PC-3 (cell line): Measurements from ENCODE around the gene BSN. TPM values are rescaled to one million over a fixed set of nuclear protein-coding genes. Genes with fewer than 3 reads are reported as not detected.

Experiments used
- ATAC-seq: fragments of 200-7000 bp; cut with Tn5 transposase; 2 replicates; pipeline ENCODE4 v1.9.1; 2020; ENCODE audit warnings: mild to moderate bottlenecking, moderate library complexity
- BruUV-seq: library from RNA; stranded (reverse); fragments of 400-500 nt; replicated peaks from 2 replicates; lab custom pipeline; 2021; lab: Mats Ljungman, UMichigan
- CTCF ChIA-PET: fragments of 300-600 bp; sonication (Branson Sonifier 250); formaldehyde crosslinking; loops from one replicate; lab custom pipeline; 2022; ENCODE audit warnings: antibody characterized with exemption; lab: Charles Lee
- POLR2A ChIA-PET: fragments of 300-600 bp; sonication (Branson Sonifier 250); formaldehyde crosslinking; loops from one replicate; lab custom pipeline; 2022; ENCODE audit warnings: antibody characterized with exemption; ENCODE audit not compliant: unreplicated experiment; lab: Charles Lee
- DNase-seq: peaks from one replicate; pipeline ENCODE4 v3.0.0-alpha.2; 2015
- H2AFZ ChIP-seq: fragments of 300-600 bp; sonication (generic); 2 replicates; pipeline ENCODE4 v1.6.0; 2016; ENCODE audit warnings: antibody characterized with exemption, low read length
- H3F3A ChIP-seq: fragments of 300-600 bp; sonication (generic); one replicate; pipeline ENCODE4 v1.6.0; 2017; ENCODE audit warnings: antibody characterized with exemption, low read length, control low read depth, mild to moderate bottlenecking; ENCODE audit not compliant: unreplicated experiment
- H3K27ac ChIP-seq: fragments of 300-600 bp; sonication (generic); 2 replicates; pipeline ENCODE4 v1.5.1; 2016; ENCODE audit warnings: mild to moderate bottlenecking, low read length
- H3K27me3 ChIP-seq: fragments of 300-600 bp; sonication (generic); 2 replicates; pipeline ENCODE4 v1.6.1; 2016; ENCODE audit warnings: low read length, mixed read lengths
- H3K36me3 ChIP-seq: fragments of 300-600 bp; sonication (generic); 2 replicates; pipeline ENCODE4 v1.6.1; 2016; ENCODE audit warnings: low read depth, mixed run types, low read length, mixed read lengths
- H3K4me1 ChIP-seq: fragments of 300-600 bp; sonication (generic); 2 replicates; pipeline ENCODE4 v1.5.1; 2016; ENCODE audit warnings: low read length; ENCODE audit not compliant: insufficient read depth
- H3K4me2 ChIP-seq: fragments of 300-600 bp; sonication (generic); 2 replicates; pipeline ENCODE4 v1.6.0; 2016; ENCODE audit warnings: low read length
- H3K4me3 ChIP-seq: fragments of 300-600 bp; sonication (generic); 2 replicates; pipeline ENCODE4 v1.5.1; 2016; ENCODE audit warnings: mild to moderate bottlenecking, low read length, mixed read lengths
- H3K79me2 ChIP-seq: fragments of 300-600 bp; sonication (generic); 2 replicates; pipeline ENCODE4 v1.6.1; 2017; ENCODE audit warnings: low read length, mixed read lengths
- H3K9ac ChIP-seq: fragments of 300-600 bp; sonication (generic); 2 replicates; pipeline ENCODE4 v1.6.0; 2016; ENCODE audit warnings: mild to moderate bottlenecking, low read length
- H3K9me2 ChIP-seq: fragments of 300-600 bp; sonication (generic); replicated peaks from 2 replicates; pipeline ENCODE4 v1.6.1; 2016; ENCODE audit warnings: mixed run types, low read length, mixed read lengths
- H3K9me3 ChIP-seq: fragments of 300-600 bp; sonication (generic); 2 replicates; pipeline ENCODE4 v1.6.1; 2016; ENCODE audit warnings: low read length, mixed read lengths
- H4K20me1 ChIP-seq: fragments of 300-600 bp; sonication (generic); 2 replicates; pipeline ENCODE4 v1.6.1; 2016; ENCODE audit warnings: low read length, mixed read lengths
- EZH2 ChIP-seq: fragments of 300-600 bp; sonication (generic); IDR thresholded peaks from one replicate; pipeline ENCODE4 v1.6.1; 2017; ENCODE audit warnings: antibody characterized with exemption, mild to moderate bottlenecking, low read length; ENCODE audit not compliant: unreplicated experiment
- EZH2phosphoT487 ChIP-seq: fragments of 300-600 bp; sonication (generic); IDR thresholded peaks from 2 replicates; pipeline ENCODE4 v1.6.1; 2018; ENCODE audit warnings: mild to moderate bottlenecking, antibody characterized with exemption, low read length, borderline replicate concordance
- intact Hi-C: fragments of 100-400 bp; cut with micrococcal nuclease; formaldehyde crosslinking; loops from 2 replicates; pipeline ENCODE4 v1.9.0; 2023
- total RNA-seq: library from RNA; depleted of rRNA; stranded (reverse); fragments of >200 nt; gene quantifications from 2 replicates; pipeline ENCODE4 v1.2.3, GENCODE V29; 2014
- TF ChIP-seq, protein P1 (sequence below): fragments of 300-600 bp; sonication (generic); conservative IDR thresholded peaks from 2 replicates; pipeline ENCODE4 v1.5.1; 2017; ENCODE audit warnings: antibody characterized with exemption, low read depth, mild to moderate bottlenecking, low read length

BSN gene
- total RNA-seq, 1 experiment from 2014 or later, result 0.80 TPM

DNA sequence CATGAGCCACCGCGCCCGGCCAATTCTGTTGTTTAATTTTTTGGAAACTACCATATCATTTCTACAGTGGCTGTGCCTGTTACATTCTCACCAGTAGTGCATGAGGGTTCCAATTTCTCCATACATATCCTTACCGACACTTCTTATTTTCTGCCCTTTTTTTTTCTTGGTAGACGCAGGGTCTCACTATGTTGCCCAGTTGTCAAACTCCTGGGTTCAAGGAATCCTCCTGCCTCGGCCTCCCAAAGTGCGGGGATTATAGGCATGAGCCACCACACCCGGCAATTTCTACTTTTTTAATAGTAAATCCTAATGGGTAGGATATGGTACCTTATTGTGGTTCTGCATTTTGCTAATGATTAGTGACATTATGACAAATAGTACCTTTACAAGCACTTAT lies 155.6 kb downstream of the BSN start:
- Histone ChIP-seq H3K36me3 (peaks cover 9% of the 10 kb centered on the region; the same call in 1 of the 2 replicates), H3K4me3 (no peak overlapping the region), H3K9me3 (no peaks in the 10 kb centered on the region), H3K27me3 (no peaks in the 10 kb centered on the region), H2AFZ (no peak overlapping the region), H3K9me2 (no peaks in the 10 kb centered on the region), H3K9ac (no peak overlapping the region), H3K27ac (no peak overlapping the region), H3K4me1 (no peaks in the 10 kb centered on the region), H3K79me2 (no peaks in the 10 kb centered on the region), H3F3A (no peaks in the 10 kb centered on the region), H3K4me2 (no peak overlapping the region), H4K20me1 (no peaks in the 10 kb centered on the region)
- DNase-seq, result no peak
- intact Hi-C loops, result no loop called here
- no TSS peak for BruUV-seq
- ChIA-PET POLR2A (no interaction called here), CTCF (no interaction called here)
- ATAC-seq, result no peak
- TF ChIP-seq, protein P1, sequence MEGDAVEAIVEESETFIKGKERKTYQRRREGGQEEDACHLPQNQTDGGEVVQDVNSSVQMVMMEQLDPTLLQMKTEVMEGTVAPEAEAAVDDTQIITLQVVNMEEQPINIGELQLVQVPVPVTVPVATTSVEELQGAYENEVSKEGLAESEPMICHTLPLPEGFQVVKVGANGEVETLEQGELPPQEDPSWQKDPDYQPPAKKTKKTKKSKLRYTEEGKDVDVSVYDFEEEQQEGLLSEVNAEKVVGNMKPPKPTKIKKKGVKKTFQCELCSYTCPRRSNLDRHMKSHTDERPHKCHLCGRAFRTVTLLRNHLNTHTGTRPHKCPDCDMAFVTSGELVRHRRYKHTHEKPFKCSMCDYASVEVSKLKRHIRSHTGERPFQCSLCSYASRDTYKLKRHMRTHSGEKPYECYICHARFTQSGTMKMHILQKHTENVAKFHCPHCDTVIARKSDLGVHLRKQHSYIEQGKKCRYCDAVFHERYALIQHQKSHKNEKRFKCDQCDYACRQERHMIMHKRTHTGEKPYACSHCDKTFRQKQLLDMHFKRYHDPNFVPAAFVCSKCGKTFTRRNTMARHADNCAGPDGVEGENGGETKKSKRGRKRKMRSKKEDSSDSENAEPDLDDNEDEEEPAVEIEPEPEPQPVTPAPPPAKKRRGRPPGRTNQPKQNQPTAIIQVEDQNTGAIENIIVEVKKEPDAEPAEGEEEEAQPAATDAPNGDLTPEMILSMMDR, result no peak

DNA sequence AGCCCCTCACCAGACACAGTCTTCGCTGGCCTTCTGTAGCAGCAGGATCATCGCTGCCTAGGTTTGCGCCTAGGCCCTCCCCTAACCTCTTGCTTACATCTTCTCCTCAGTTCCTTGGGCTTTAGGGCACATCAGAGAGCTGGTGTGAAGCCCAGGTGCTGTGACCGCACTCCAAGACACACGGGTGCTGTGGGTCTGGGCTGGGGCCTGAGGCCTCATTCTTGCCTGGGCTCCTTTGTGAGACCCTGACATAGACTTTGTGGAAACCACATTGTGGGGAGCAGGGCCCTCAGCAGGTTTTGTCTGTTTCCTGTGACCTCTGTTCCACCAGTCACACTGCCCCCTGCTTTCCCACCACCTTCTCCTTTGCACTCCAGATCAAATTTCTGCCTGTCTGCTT lies 157.2 kb downstream of the BSN start:
- H3K9ac ChIP-seq, result no peak overlapping the region
- no peak overlapping the region for H3K27ac ChIP-seq
- CTCF ChIA-PET, result no interaction called here
- POLR2A ChIA-PET, result no interaction called here
- ATAC-seq (no peak), DNase-seq (no peak)
- no TSS peak for BruUV-seq
- no peaks in the 10 kb centered on the region for H3K79me2 ChIP-seq
- intact Hi-C loops, result no loop called here
- H4K20me1 ChIP-seq, result no peaks in the 10 kb centered on the region
- no peaks in the 10 kb centered on the region for H3K9me3 ChIP-seq
- H3K4me3 ChIP-seq, result no peak overlapping the region
- no peaks in the 10 kb centered on the region for H3K4me1 ChIP-seq
- TF ChIP-seq EZH2, result no peak
- H3K9me2 ChIP-seq, result no peaks in the 10 kb centered on the region
- H3K27me3 ChIP-seq, result no peaks in the 10 kb centered on the region
- H3K36me3 ChIP-seq, result no peaks in the 10 kb centered on the region
- H3K4me2 ChIP-seq, result no peak overlapping the region
- no peaks in the 10 kb centered on the region for H3F3A ChIP-seq
- no peak overlapping the region for H2AFZ ChIP-seq

DNA sequence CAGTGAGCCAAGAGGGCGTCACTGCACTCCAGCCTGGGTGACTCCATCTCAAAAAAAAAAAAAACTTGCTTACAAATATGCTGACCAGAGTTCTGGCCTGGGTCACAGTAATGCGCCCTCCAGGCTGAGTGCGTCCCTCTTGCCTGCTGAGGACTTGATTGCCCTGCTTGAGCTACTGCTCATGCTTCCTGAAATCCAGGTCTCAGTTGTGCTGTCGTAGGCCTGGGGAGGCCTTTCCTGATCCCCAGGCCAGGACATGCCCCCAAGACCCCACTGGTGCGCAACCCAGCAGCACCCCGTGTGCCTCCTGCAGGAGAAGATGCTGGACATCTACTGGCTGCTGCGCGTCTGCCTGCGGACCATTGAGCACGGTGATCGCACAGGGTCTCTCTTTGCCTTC lies 157.9 kb downstream of the BSN start:
- no peaks in the 10 kb centered on the region for H3F3A ChIP-seq
- intact Hi-C loops, result no loop called here
- TF ChIP-seq EZH2 (no peak), EZH2phosphoT487 (no peak)
- TF ChIP-seq, protein P1, result no peak
- no peaks in the 10 kb centered on the region for H4K20me1 ChIP-seq
- no peaks in the 10 kb centered on the region for H3K27me3 ChIP-seq
- H3K4me3 ChIP-seq, result no peak overlapping the region
- ChIA-PET POLR2A (no interaction called here), CTCF (no interaction called here)
- H2AFZ ChIP-seq, result no peak overlapping the region
- no TSS peak for BruUV-seq
- H3K4me1 ChIP-seq, result no peaks in the 10 kb centered on the region
- ATAC-seq, result no peak
- DNase-seq, result no peak
- H3K27ac ChIP-seq, result no peak overlapping the region
- H3K9me3 ChIP-seq, result no peaks in the 10 kb centered on the region
- no peak overlapping the region for H3K4me2 ChIP-seq
- H3K79me2 ChIP-seq, result no peaks in the 10 kb centered on the region
- H3K9me2 ChIP-seq, result no peaks in the 10 kb centered on the region
- no peak overlapping the region for H3K9ac ChIP-seq
- no peaks in the 10 kb centered on the region for H3K36me3 ChIP-seq
